Measurements from ENCODE around the gene EPN1.

Gene EPN1

DNA sequence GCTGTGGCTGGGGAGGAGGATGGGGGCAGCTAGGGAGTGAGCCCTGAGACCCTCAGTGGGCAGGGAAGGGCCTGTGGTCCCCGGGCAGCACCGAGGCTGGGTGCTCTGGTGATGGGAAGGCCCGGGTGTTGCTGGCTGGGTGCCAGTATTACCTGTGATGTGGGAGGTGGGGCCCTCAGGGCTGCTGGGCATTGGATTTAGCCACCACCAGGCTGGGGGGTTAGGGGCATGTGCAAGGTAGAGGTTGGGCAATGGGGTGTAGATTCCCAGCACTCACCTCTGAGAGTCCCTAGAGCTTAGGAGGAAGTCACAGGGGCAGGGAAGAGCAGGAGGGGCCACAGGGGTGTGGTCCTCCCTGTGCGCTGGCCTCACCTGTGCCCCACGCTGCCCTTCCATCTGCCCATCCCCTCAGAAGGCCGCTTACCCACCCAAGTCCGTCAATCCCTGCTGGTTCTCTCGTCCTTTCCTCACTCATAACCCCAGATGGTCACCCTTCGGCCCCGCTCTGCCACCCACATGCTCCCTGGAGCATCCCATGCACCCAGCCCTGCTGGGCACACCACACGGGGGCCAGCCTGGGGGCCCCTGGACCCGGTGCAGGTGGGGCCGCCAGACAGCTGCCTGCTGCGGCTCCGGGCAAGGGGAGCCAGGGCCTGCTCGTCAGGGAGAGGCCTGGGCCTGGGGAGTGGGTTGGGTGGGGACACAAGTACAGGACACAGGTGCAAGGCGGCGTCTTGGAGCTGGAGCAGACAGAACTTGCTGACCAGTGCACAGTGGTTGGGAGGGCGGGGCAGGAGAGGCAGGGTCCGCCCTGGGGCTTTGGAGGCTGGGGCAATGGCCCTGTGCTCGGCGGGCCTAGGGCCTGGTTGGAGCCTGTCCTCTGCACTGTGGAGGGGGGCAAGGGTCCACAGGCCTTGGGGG, 12.5 kb downstream of the EPN1 start:
- Histone ChIP-seq H3K9me3 (ENCODE audit: control insufficient read depth, low read length) (no peaks in the 10 kb centered on the region), H3K27me3 (ENCODE audit: control insufficient read depth, insufficient read depth, low read length, poor library complexity, severe bottlenecking) (no peaks in the 10 kb centered on the region), H3K27ac (ENCODE audit: insufficient read depth, low read depth, low read length, poor library complexity, severe bottlenecking) (no peak overlapping the region), H3K4me1 (ENCODE audit: control insufficient read depth, insufficient read depth, low read length) (no peaks in the 10 kb centered on the region), H3K36me3 (ENCODE audit: control insufficient read depth, insufficient read depth, low read length) (peaks cover 5% of the 10 kb centered on the region), H3K4me3 (ENCODE audit: insufficient read depth, low read depth, low read length) (no peak overlapping the region)
- 95 to 97% methylated on average over 22 of the region's 22 CpGs for WGBS, 2 experiments

DNA sequence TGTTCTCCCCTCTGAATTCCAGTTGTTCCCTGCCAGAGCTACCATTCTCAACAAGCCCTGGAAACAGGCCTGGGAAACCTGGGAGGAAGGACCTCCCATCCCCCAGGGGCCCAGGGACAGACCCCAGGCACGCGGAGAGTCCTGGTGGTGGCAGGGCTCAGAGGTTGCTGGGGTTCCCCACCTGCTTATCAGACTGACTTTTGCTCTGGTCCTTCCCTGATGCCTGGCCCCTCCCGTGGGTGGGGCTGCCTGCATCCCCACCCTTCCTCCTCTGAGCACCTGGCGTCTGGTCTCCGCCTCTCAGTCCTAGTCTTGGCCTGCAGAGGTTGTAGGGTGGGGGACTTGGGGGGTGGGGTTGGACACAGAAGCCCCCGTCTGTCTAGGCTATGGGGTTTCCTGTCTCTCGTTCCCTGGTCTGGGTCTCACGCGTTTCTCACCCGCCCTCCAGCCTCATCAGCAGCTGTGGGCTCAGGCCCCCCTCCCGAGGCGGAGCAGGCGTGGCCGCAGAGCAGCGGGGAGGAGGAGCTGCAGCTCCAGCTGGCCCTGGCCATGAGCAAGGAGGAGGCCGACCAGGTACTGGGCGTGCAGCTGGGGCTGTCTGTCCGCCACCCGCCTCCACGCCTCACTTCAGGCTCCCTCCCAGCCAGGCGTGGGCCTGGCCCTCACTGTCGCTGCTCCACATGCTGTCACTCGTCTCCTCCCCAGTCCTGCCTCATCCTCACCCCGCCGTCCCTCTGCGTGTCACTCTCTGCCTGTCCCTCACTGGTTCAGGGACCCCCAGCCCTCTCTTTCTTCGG, 13.6 kb downstream of the EPN1 start:
- 89 to 91% methylated on average over 25 to 27 of the region's 27 CpGs for WGBS, 2 experiments
- Histone ChIP-seq H3K36me3 (ENCODE audit: control insufficient read depth, insufficient read depth, low read length) (peaks cover 5% of the 10 kb centered on the region), H3K9me3 (ENCODE audit: control insufficient read depth, low read length) (no peaks in the 10 kb centered on the region), H3K4me1 (ENCODE audit: control insufficient read depth, insufficient read depth, low read length) (no peaks in the 10 kb centered on the region), H3K27ac (ENCODE audit: insufficient read depth, low read depth, low read length, poor library complexity, severe bottlenecking) (no peak overlapping the region), H3K4me3 (ENCODE audit: insufficient read depth, low read depth, low read length) (no peak overlapping the region), H3K27me3 (ENCODE audit: control insufficient read depth, insufficient read depth, low read length, poor library complexity, severe bottlenecking) (no peaks in the 10 kb centered on the region)

DNA sequence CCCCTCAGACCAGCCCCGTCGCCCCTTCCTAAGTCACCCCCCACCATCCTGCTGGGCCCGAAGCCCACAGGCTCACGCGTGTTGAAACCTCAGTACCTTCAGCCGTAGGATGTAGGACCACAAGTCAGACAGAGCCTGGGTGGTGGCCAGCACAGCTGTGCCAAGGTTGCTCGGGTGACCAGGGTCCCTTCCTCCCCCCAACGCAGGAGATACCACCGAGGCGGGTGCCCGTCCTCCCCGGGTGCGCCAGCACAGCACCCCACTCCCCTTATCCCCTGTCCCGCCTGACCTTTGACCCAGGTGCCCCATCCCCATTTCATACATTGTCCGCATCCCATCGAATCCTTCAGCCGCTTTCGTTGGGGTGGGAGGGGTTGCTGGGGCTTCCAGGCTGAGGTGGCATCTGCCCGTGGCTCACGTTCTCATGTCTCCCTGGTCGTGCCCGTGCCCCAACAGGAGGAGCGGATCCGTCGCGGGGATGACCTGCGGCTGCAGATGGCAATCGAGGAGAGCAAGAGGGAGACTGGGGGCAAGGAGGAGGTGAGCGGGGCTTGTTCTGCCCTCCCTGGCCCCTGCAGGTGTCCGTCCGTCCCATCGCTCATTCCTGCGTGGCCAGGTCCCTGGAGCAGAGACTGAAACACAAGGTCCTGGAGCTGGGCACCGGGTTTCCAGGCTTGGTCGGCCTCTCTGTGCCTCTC, 14.5 kb downstream of the EPN1 start:
- Histone ChIP-seq H3K4me3 (ENCODE audit: insufficient read depth, low read depth, low read length) (no peak overlapping the region), H3K27ac (ENCODE audit: insufficient read depth, low read depth, low read length, poor library complexity, severe bottlenecking) (no peak overlapping the region), H3K4me1 (ENCODE audit: control insufficient read depth, insufficient read depth, low read length) (no peaks in the 10 kb centered on the region), H3K9me3 (ENCODE audit: control insufficient read depth, low read length) (no peaks in the 10 kb centered on the region), H3K27me3 (ENCODE audit: control insufficient read depth, insufficient read depth, low read length, poor library complexity, severe bottlenecking) (no peaks in the 10 kb centered on the region), H3K36me3 (ENCODE audit: control insufficient read depth, insufficient read depth, low read length) (peaks cover 5% of the 10 kb centered on the region)
- WGBS, 2 experiments, result 95 to 96% methylated on average over 35 of the region's 35 CpGs

DNA sequence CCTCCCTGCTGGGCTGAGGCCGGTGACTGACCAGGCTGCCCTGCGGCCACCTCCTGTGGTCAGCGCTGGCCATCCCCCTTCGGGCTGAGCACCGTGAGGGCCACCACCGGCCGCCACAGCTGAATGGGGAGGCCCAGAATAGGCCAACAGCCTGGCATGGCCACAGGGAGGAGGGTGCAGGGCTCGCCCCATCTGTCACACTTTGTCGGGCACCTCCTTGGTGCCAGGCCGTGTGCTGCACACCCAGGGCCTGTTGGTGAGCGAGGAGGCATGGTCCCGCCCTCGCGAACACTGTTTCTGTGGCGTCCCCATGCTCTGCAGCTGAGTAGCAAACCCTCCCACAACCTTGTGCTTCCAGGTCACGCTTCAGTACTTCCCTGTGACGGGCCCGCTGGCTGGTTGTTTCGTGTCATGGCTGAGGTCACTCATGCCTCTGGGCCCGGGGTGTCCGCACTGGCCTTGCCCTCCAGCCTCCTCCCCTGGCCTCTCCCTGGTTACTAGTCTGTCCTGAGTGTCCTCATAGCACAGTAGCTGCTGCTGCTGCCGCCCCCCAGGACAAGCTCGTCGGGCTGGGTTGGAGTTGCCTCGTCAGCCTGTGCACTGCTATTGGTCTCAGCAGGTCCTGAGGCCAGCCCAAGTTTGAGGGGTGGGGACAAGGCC, 15.2 kb downstream of the EPN1 start:
- WGBS, 2 experiments, result 95% methylated on average over 25 of the region's 25 CpGs
- no peaks in the 10 kb centered on the region for H3K9me3 ChIP-seq (ENCODE audit: control insufficient read depth, low read length)
- H3K4me3 ChIP-seq (ENCODE audit: insufficient read depth, low read depth, low read length), result no peak overlapping the region
- no peak overlapping the region for H3K27ac ChIP-seq (ENCODE audit: insufficient read depth, low read depth, low read length, poor library complexity, severe bottlenecking)
- H3K4me1 ChIP-seq (ENCODE audit: control insufficient read depth, insufficient read depth, low read length), result no peaks in the 10 kb centered on the region
- H3K27me3 ChIP-seq (ENCODE audit: control insufficient read depth, insufficient read depth, low read length, poor library complexity, severe bottlenecking), result no peaks in the 10 kb centered on the region
- H3K36me3 ChIP-seq (ENCODE audit: control insufficient read depth, insufficient read depth, low read length), result peaks cover 10% of the 10 kb centered on the region

- Histone ChIP-seq H3K9me3 (ENCODE audit: control insufficient read depth, low read length) (no peaks in the 10 kb centered on the region), H3K4me3 (ENCODE audit: insufficient read depth, low read depth, low read length) (no peak overlapping the region), H3K27ac (ENCODE audit: insufficient read depth, low read depth, low read length, poor library complexity, severe bottlenecking) (no peak overlapping the region), H3K36me3 (ENCODE audit: control insufficient read depth, insufficient read depth, low read length) (peaks cover 12% of the 10 kb centered on the region), H3K4me1 (ENCODE audit: control insufficient read depth, insufficient read depth, low read length) (no peaks in the 10 kb centered on the region), H3K27me3 (ENCODE audit: control insufficient read depth, insufficient read depth, low read length, poor library complexity, severe bottlenecking) (no peaks in the 10 kb centered on the region)
- 95 to 97% methylated on average over 31 of the region's 31 CpGs for WGBS, 2 experiments
These were observed 15.9 kb downstream of the EPN1 start for GRCh38 chr19:55690769-55691545.

DNA sequence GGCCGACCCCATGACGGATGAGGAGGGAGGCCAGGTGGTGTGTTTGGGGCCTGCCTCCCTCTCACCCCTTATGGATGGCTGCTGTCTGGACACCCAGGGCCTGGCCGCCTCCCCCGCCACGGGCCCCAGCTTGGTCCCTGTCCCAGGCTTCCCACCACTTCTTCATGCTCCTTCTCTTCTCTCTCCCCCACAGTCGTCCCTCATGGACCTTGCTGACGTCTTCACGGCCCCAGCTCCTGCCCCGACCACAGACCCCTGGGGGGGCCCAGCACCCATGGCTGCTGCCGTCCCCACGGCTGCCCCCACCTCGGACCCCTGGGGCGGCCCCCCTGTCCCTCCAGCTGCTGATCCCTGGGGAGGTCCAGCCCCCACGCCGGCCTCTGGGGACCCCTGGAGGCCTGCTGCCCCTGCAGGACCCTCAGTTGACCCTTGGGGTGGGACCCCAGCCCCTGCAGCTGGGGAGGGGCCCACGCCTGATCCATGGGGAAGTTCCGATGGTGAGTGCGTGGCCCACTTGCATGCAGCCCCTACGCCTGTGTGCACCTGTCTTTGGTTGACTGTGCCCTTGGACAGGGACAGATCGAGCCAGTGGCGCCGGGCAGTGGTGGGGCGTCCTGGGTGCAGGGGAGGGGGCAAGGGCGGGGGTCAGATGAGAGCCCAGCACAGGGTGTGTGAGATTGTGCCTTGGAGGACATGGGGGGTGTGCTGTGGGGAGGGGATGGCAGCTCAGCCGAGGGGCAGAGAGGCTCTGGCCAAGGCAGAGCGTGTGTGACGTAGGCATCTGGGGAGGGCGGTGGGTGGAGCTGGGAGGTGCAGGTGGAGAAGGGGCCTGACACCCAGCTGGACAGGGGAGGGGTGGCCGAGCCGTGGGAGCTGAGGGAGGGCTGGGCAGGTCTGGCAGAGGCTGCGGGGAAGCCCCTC, 16.8 kb downstream of the EPN1 start:
- Histone ChIP-seq H3K9me3 (ENCODE audit: control insufficient read depth, low read length) (no peaks in the 10 kb centered on the region), H3K27me3 (ENCODE audit: control insufficient read depth, insufficient read depth, low read length, poor library complexity, severe bottlenecking) (no peaks in the 10 kb centered on the region), H3K4me3 (ENCODE audit: insufficient read depth, low read depth, low read length) (no peak overlapping the region), H3K4me1 (ENCODE audit: control insufficient read depth, insufficient read depth, low read length) (no peaks in the 10 kb centered on the region), H3K36me3 (ENCODE audit: control insufficient read depth, insufficient read depth, low read length) (peaks cover 12% of the 10 kb centered on the region), H3K27ac (ENCODE audit: insufficient read depth, low read depth, low read length, poor library complexity, severe bottlenecking) (no peak overlapping the region)
- 94 to 95% methylated on average over 31 of the region's 31 CpGs for WGBS, 2 experiments

GRCh38 chr19:55692681-55693081, 17.7 kb downstream of the EPN1 start:
- WGBS, 2 experiments, result 94 to 95% methylated on average over 19 of the region's 19 CpGs
- H3K4me3 ChIP-seq (ENCODE audit: insufficient read depth, low read depth, low read length), result no peak overlapping the region
- H3K27ac ChIP-seq (ENCODE audit: insufficient read depth, low read depth, low read length, poor library complexity, severe bottlenecking), result no peak overlapping the region
- no peaks in the 10 kb centered on the region for H3K27me3 ChIP-seq (ENCODE audit: control insufficient read depth, insufficient read depth, low read length, poor library complexity, severe bottlenecking)
- no peaks in the 10 kb centered on the region for H3K4me1 ChIP-seq (ENCODE audit: control insufficient read depth, insufficient read depth, low read length)
- peaks cover 12% of the 10 kb centered on the region for H3K36me3 ChIP-seq (ENCODE audit: control insufficient read depth, insufficient read depth, low read length)
- no peaks in the 10 kb centered on the region for H3K9me3 ChIP-seq (ENCODE audit: control insufficient read depth, low read length)

DNA sequence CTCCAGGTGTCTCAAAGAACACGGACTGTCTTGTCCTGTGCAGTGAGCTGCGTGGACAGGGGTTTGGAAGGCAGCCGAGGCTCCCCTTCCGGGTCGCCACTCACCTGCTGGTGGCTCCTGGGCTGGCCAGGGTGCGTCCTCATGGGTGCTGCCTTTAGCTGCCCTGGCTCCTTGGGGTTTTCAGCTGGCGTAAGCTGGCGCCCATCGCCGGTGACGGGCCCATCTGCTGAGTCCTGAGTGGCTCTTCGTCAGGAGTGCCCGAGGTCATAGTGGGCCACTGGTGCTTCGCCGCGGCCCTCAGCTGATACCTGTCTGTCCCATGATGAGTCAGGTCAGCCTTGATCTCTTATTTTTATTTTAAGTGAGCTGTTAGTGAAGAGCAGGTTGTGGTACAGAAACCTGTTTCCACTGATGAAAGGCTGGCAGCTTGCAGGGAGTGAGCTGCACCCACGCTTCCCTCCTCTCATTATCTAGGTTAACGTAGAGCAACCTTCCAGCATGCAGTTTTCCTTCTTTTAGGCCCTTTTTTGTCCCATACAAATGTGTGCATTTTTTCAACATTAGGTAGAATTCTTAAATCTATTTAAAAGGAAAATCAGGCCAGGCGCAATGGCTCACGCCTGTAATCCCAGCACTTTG, 18.4 kb downstream of the EPN1 start:
- H3K4me1 ChIP-seq (ENCODE audit: control insufficient read depth, insufficient read depth, low read length), result no peaks in the 10 kb centered on the region
- no peaks in the 10 kb centered on the region for H3K9me3 ChIP-seq (ENCODE audit: control insufficient read depth, low read length)
- H3K36me3 ChIP-seq (ENCODE audit: control insufficient read depth, insufficient read depth, low read length), result peaks cover 12% of the 10 kb centered on the region
- H3K27ac ChIP-seq (ENCODE audit: insufficient read depth, low read depth, low read length, poor library complexity, severe bottlenecking), result no peak overlapping the region
- no peaks in the 10 kb centered on the region for H3K27me3 ChIP-seq (ENCODE audit: control insufficient read depth, insufficient read depth, low read length, poor library complexity, severe bottlenecking)
- no peak overlapping the region for H3K4me3 ChIP-seq (ENCODE audit: insufficient read depth, low read depth, low read length)
- WGBS, 2 experiments, result 97% methylated on average over 20 of the region's 20 CpGs
